Cardiac muscle cell (in vitro differentiated cells and primary cell): ENCODE data around the gene RINT1. TPM values are rescaled to one million over a fixed set of nuclear protein-coding genes. Genes with fewer than 3 reads are reported as not detected.

Experiments
- DNase-seq, 2 donors: peaks; one replicate each; pipeline versions ENCODE4 v3.0.0 to v3.0.0-alpha.2; 2010 to 2017; ENCODE audit warnings: low read depth in 1 of 2, low spot score in 1 of 2
- H3K27ac ChIP-seq: fragments of 200-600 bp; sonication (generic); 2 replicates; pipeline ENCODE4 v1.5.1; 2016
- H3K27me3 ChIP-seq: fragments of 200-600 bp; sonication (generic); 2 replicates; pipeline ENCODE4 v1.6.0; 2016; ENCODE audit warnings: control low read depth
- H3K36me3 ChIP-seq: fragments of 200-600 bp; sonication (generic); 2 replicates; pipeline ENCODE4 v1.5.1; 2016; ENCODE audit warnings: control low read depth
- H3K4me1 ChIP-seq: fragments of 200-600 bp; sonication (generic); 2 replicates; pipeline ENCODE4 v1.8.1; 2017; ENCODE audit warnings: low read depth, mild to moderate bottlenecking, mixed run types
- H3K4me3 ChIP-seq: fragments of 200-600 bp; sonication (generic); 2 replicates; pipeline ENCODE4 v1.5.1; 2016; ENCODE audit warnings: mild to moderate bottlenecking
- H3K9me3 ChIP-seq: fragments of 200-600 bp; sonication (generic); 2 replicates; pipeline ENCODE4 v1.5.1; 2017; ENCODE audit warnings: low read depth, mild to moderate bottlenecking, control low read depth
- polyA plus RNA-seq: library from polyadenylated mRNA; unstranded; fragments of >200 nt; fragmentation: Nextera tagmentation; extraction: Ambion mirVana; gene quantifications from 2 replicates; pipeline ENCODE4 v1.2.1, GENCODE V29; 2016
- total RNA-seq: library from RNA; depleted of rRNA; stranded (reverse); fragments of >200 nt; gene quantifications from 2 replicates; pipeline ENCODE4 v1.2.3, GENCODE V29; 2016
- TF ChIP-seq, protein P1 (sequence below): IDR thresholded peaks from 2 replicates; pipeline ENCODE4 v1.5.1; 2012; ENCODE audit warnings: low read depth, mild to moderate bottlenecking, low read length

RINT1 gene
- total and polyA plus RNA-seq, 2 experiments from 2014 or later: 14.1 to 16.5 TPM

DNA sequence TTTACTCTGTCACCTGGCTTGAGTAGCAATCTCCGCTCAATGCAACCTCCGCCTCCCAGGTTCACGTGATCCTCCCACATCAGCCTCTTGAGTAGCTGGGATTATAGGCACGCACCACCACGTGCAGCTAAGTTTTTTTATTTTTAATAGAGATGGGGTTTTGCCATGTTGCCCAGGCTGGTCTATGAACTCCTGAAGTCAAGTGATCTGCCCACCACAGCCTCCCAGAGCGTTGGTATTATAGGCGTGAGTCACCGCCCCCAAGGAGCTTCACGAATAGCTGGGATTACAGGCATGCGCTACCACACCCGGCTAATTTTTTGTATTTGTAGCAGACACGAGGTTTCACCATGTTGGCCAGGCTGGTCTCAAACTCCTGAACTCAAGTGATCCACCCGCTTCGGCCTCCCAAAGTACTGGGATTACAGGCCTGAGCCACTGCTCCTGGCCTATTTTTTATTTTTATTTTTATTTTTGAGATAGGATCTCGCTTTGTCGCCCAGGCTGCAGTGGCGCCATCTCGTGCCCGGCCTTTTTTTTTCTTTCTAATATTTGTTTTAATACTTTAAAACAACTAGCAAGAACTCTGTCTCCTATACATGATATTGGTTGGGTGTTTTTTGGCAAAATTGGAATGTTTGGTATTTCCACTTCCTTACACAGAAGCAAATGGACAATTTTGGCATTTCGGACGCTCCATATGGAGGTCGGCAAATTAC lies 48.2 kb downstream of the RINT1 start:
- H3K4me1 ChIP-seq: no peaks in the 10 kb centered on the region
- no peaks in the 10 kb centered on the region for H3K36me3 ChIP-seq
- no peaks in the 10 kb centered on the region for H3K9me3 ChIP-seq
- no peak for DNase-seq
- H3K27me3 ChIP-seq: no peaks in the 10 kb centered on the region
- TF ChIP-seq, protein P1, sequence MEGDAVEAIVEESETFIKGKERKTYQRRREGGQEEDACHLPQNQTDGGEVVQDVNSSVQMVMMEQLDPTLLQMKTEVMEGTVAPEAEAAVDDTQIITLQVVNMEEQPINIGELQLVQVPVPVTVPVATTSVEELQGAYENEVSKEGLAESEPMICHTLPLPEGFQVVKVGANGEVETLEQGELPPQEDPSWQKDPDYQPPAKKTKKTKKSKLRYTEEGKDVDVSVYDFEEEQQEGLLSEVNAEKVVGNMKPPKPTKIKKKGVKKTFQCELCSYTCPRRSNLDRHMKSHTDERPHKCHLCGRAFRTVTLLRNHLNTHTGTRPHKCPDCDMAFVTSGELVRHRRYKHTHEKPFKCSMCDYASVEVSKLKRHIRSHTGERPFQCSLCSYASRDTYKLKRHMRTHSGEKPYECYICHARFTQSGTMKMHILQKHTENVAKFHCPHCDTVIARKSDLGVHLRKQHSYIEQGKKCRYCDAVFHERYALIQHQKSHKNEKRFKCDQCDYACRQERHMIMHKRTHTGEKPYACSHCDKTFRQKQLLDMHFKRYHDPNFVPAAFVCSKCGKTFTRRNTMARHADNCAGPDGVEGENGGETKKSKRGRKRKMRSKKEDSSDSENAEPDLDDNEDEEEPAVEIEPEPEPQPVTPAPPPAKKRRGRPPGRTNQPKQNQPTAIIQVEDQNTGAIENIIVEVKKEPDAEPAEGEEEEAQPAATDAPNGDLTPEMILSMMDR: no peak
- H3K4me3 ChIP-seq: no peak overlapping the region
- no peak overlapping the region for H3K27ac ChIP-seq

DNA sequence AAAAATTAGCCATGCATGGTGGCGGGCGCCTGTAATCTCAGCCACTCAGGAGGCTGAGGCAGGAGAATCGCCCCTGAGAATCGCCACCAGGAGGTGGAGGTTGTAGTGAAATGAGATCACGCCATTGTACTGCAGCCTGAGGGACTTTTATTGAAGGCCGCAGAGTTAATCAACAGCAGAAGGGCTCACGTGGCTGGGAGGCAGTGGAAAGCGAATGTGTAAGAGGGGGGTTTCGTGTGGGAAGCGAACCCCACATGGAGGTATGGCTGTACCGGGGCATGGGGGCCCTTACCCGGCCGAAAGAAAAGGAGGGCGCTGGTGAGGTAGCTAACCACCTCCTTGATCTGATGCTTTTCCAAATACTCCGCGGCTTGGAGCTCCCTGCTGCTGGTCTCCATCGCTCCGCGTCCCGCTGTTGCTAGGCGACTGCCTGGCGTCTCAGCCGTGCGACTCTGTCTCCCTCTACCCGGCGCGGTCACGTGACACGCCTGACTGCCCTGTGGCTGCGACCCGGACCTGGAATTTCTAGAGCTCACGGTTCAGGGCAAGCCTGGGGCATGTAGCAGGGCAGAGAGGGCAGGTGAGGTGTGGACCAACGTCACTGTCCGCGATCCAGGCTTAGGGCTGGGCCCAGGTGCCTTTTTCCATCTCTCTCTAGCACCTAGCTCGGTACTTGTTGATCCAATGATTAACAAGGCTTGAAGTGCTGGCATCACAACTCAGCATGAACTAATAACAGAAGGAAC lies 49.2 kb downstream of the RINT1 start, which contains the start of gene EFCAB10:
TSS of gene EFCAB10 (minus strand) at position 428 of the 746 bp plus-strand sequence. CDS start at position 398, 30 bp downstream.
- no peaks in the 10 kb centered on the region for H3K36me3 ChIP-seq
- no peaks in the 10 kb centered on the region for H3K4me1 ChIP-seq
- no peaks in the 10 kb centered on the region for H3K27me3 ChIP-seq
- TF ChIP-seq, protein P1: peak; percentile 7
- no peak within 1 kb of the TSS for H3K27ac ChIP-seq
- peak; percentile 62 to 95 for DNase-seq
- H3K4me3 ChIP-seq: peak within 1 kb of the TSS; percentile 37
- no peaks in the 10 kb centered on the region for H3K9me3 ChIP-seq

DNA sequence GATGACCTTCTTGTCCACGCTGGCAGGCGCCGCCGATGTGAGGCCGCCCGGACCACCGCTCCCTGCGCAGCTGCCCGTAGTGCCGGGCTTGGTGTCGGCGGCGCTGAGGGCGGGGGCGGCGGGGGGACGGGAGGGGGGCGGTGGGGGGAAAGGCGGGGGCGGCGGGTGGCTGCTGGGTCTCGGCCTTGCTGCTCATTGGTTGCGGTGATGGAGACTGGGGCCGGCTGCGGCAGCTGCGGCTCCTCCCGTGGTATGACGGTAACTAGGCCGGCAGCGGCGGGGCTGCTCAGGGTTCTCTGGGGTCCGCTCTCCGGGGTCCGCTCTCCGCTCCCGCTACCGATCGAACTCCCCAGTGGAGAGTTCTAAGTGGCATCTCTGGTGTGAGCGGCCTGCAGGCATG lies 51.1 kb downstream of the RINT1 start:
- H3K9me3 ChIP-seq: no peaks in the 10 kb centered on the region
- DNase-seq: no peak
- H3K36me3 ChIP-seq: no peaks in the 10 kb centered on the region
- no peaks in the 10 kb centered on the region for H3K27me3 ChIP-seq
- H3K27ac ChIP-seq: no peak overlapping the region
- TF ChIP-seq, protein P1: no peak
- no peak overlapping the region for H3K4me3 ChIP-seq
- peaks cover 5% of the 10 kb centered on the region for H3K4me1 ChIP-seq

DNA sequence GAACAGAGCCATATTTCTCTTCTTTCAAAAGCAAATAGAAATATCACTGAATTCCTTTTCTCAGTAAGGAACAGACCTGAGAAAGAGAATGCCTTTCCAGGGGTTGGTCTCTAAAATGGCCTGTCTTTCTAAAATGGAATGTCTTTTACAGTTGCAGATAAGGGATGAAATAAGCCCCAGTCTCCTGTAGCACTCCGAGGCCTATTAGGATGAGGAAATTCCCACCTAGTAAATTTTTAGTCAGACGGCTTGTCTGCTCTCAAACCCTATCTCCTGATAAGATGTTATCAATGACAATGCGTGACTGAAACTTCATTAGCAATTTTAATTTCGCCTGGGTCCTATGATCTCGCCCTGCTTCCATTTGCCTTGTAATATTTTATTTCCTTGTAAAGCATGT lies 52.2 kb downstream of the RINT1 start:
- DNase-seq: no peak
- Histone ChIP-seq H3K27ac (no peak overlapping the region), H3K9me3 (no peaks in the 10 kb centered on the region), H3K4me1 (peaks cover 11% of the 10 kb centered on the region), H3K27me3 (no peaks in the 10 kb centered on the region), H3K4me3 (no peak overlapping the region), H3K36me3 (no peaks in the 10 kb centered on the region)
- TF ChIP-seq, protein P1: no peak

DNA sequence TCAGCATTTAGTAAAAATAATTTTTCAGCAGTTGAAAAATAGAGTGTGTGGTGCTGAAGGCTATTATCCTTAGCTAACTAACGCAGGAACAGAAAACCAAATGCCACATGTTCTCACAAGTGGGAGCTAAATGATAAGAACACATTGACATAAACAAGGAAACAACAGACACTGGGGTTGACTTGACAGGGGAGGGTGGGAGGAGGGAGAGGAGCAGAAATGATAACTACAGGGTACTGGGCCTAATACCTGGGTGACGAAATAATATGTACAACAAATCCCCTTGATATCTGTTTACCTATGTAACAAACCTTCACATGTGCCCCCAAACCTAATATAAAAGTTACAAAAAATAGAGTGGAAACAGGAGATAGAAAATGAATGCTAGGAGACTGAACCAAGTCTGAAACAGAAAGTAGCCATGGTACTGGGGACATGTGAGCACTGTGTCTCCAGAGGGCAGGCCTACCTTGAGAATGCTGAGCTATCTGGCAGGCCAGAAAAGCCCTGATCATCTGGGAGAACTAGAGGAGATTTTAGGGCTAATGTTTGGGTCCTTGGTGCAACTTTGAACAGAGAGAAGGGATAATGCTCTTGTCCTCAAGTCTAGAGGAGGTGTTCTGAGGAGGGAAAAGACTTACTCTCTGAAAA lies 54.0 kb downstream of the RINT1 start:
- no peaks in the 10 kb centered on the region for H3K9me3 ChIP-seq
- H3K27me3 ChIP-seq: no peaks in the 10 kb centered on the region
- no peaks in the 10 kb centered on the region for H3K36me3 ChIP-seq
- H3K4me3 ChIP-seq: no peak overlapping the region
- TF ChIP-seq, protein P1: no peak
- H3K4me1 ChIP-seq: peaks cover 11% of the 10 kb centered on the region
- DNase-seq: no peak
- H3K27ac ChIP-seq: no peak overlapping the region
